22Rv1 (cell line): ENCODE measurements around the gene ITIH1.

ENCODE experiments used
- CTCF ChIP-seq: fragments of 450-650 bp; IDR thresholded peaks from 2 replicates; pipeline ENCODE4 v1.5.1; 2017; ENCODE audit warnings: mild to moderate bottlenecking
- ZFX ChIP-seq: fragments of 450-650 bp; IDR thresholded peaks from 2 replicates; pipeline ENCODE4 v1.6.1; 2017; ENCODE audit warnings: antibody characterized with exemption, borderline replicate concordance

GRCh38 chr3:52742418-52743041, 34.9 kb upstream of the ITIH1 start:
- TF ChIP-seq CTCF (peak; percentile 71), ZFX (no peak)
